Liver (tissue), 3 donors: ENCODE data around the gene GAR1.

Experiments
- CTCF ChIP-seq: fragments of 150-350 bp; IDR thresholded peaks from 2 replicates; pipeline ENCODE4 v1.5.1; 2017; ENCODE audit warnings: improper control_type of control experiment, low read depth, low read length; ENCODE audit not compliant: missing input control
- GABPA ChIP-seq, 2 donors: IDR thresholded peaks in 1 of 2; conservative IDR thresholded peaks in 1 of 2; 2 replicates each; pipeline ENCODE4 v1.6.1; 2016; ENCODE audit warnings: antibody characterized with exemption in 2 of 2, mild to moderate bottlenecking in 1 of 2, moderate library complexity in 1 of 2
- JUND ChIP-seq, 2 donors: IDR thresholded peaks; 2 replicates each; pipeline ENCODE4 v1.6.1; 2016; ENCODE audit warnings: antibody characterized with exemption in 2 of 2
- MAX ChIP-seq: IDR thresholded peaks from 2 replicates; pipeline ENCODE4 v1.6.1; 2016; ENCODE audit warnings: antibody characterized with exemption
- SP1 ChIP-seq: IDR thresholded peaks from 2 replicates; pipeline ENCODE4 v1.6.1; 2018; ENCODE audit warnings: antibody characterized with exemption, mild to moderate bottlenecking
- YY1 ChIP-seq: IDR thresholded peaks from 2 replicates; pipeline ENCODE4 v1.6.1; 2016; ENCODE audit warnings: antibody characterized with exemption, mild to moderate bottlenecking
- ZBTB33 ChIP-seq: IDR thresholded peaks from 2 replicates; pipeline ENCODE4 v1.6.1; 2016; ENCODE audit warnings: antibody characterized with exemption
- donor health status: healthy.
- donor health status: healthy.

GRCh38 chr4:109809655-109810054, 5.9 kb upstream of the GAR1 start:
- TF ChIP-seq SP1 (no peak), CTCF (no peak), GABPA (IDR thresholded peaks at IDR 0.05 in 1 of 2, conservative IDR thresholded peaks at IDR 0.05 in 1 of 2) (no peak), MAX (no peak), JUND (IDR thresholded peaks at IDR 0.05) (no peak), YY1 (no peak), ZBTB33 (no peak)
